ENCODE data around the gene DYRK2.

Gene DYRK2

GRCh38 chr12:67701121-67701520, 52.6 kb downstream of the DYRK2 start:
- no peak overlapping the region for H2AFZ ChIP-seq (ENCODE audit: low read length, unreplicated experiment)
- H3K27me3 ChIP-seq (ENCODE audit: insufficient read depth, low read length), result no peaks in the 10 kb centered on the region
- H3K27ac ChIP-seq (ENCODE audit: low read depth, low read length), result no peak overlapping the region
- H3K79me2 ChIP-seq (ENCODE audit: control insufficient read depth, insufficient read depth, low read length, unreplicated experiment), result no peaks in the 10 kb centered on the region
- H3K4me3 ChIP-seq (ENCODE audit: low read depth, low read length), result no peak overlapping the region
- peaks cover 33% of the 10 kb centered on the region for H3K4me1 ChIP-seq (ENCODE audit: control insufficient read depth, insufficient read depth, low read length, unreplicated experiment)
- H3K36me3 ChIP-seq (ENCODE audit: insufficient read depth, low read length), result no peaks in the 10 kb centered on the region

GRCh38 chr12:67702136-67702535, 53.6 kb downstream of the DYRK2 start:
- H3K27ac ChIP-seq (ENCODE audit: low read depth, low read length), result no peak overlapping the region
- no peaks in the 10 kb centered on the region for H3K36me3 ChIP-seq (ENCODE audit: insufficient read depth, low read length)
- H3K27me3 ChIP-seq (ENCODE audit: insufficient read depth, low read length), result no peaks in the 10 kb centered on the region
- H3K4me3 ChIP-seq (ENCODE audit: low read depth, low read length), result no peak overlapping the region
- H3K79me2 ChIP-seq (ENCODE audit: control insufficient read depth, insufficient read depth, low read length, unreplicated experiment), result no peaks in the 10 kb centered on the region
- no peak overlapping the region for H2AFZ ChIP-seq (ENCODE audit: low read length, unreplicated experiment)
- H3K4me1 ChIP-seq (ENCODE audit: control insufficient read depth, insufficient read depth, low read length, unreplicated experiment), result peaks cover 36% of the 10 kb centered on the region

- Histone ChIP-seq H3K4me1 (ENCODE audit: control insufficient read depth, insufficient read depth, low read length, unreplicated experiment) (peaks cover 39% of the 10 kb centered on the region), H3K4me3 (ENCODE audit: low read depth, low read length) (no peak overlapping the region), H3K79me2 (ENCODE audit: control insufficient read depth, insufficient read depth, low read length, unreplicated experiment) (no peaks in the 10 kb centered on the region), H3K36me3 (ENCODE audit: insufficient read depth, low read length) (no peaks in the 10 kb centered on the region), H3K27me3 (ENCODE audit: insufficient read depth, low read length) (no peaks in the 10 kb centered on the region), H3K27ac (ENCODE audit: low read depth, low read length) (no peak overlapping the region), H2AFZ (ENCODE audit: low read length, unreplicated experiment) (no peak overlapping the region)
These were observed 55.5 kb downstream of the DYRK2 start for GRCh38 chr12:67704071-67704470.

GRCh38 chr12:67705394-67706370, 57.1 kb downstream of the DYRK2 start:
- peaks cover 39% of the 10 kb centered on the region for H3K4me1 ChIP-seq (ENCODE audit: control insufficient read depth, insufficient read depth, low read length, unreplicated experiment)
- no peak overlapping the region for H2AFZ ChIP-seq (ENCODE audit: low read length, unreplicated experiment)
- peak overlapping the region; percentile 35 for H3K27ac ChIP-seq (ENCODE audit: low read depth, low read length)
- no peaks in the 10 kb centered on the region for H3K27me3 ChIP-seq (ENCODE audit: insufficient read depth, low read length)
- H3K4me3 ChIP-seq (ENCODE audit: low read depth, low read length), result peak overlapping the region; percentile 10; the same call in 1 of the 2 replicates
- no peaks in the 10 kb centered on the region for H3K36me3 ChIP-seq (ENCODE audit: insufficient read depth, low read length)
- no peaks in the 10 kb centered on the region for H3K79me2 ChIP-seq (ENCODE audit: control insufficient read depth, insufficient read depth, low read length, unreplicated experiment)

- H3K27ac ChIP-seq (ENCODE audit: low read depth, low read length), result no peak overlapping the region
- no peak overlapping the region for H2AFZ ChIP-seq (ENCODE audit: low read length, unreplicated experiment)
- H3K4me1 ChIP-seq (ENCODE audit: control insufficient read depth, insufficient read depth, low read length, unreplicated experiment), result peaks cover 32% of the 10 kb centered on the region
- H3K4me3 ChIP-seq (ENCODE audit: low read depth, low read length), result no peak overlapping the region
- no peaks in the 10 kb centered on the region for H3K27me3 ChIP-seq (ENCODE audit: insufficient read depth, low read length)
- H3K79me2 ChIP-seq (ENCODE audit: control insufficient read depth, insufficient read depth, low read length, unreplicated experiment), result no peaks in the 10 kb centered on the region
- no peaks in the 10 kb centered on the region for H3K36me3 ChIP-seq (ENCODE audit: insufficient read depth, low read length)
These were observed 60.9 kb downstream of the DYRK2 start for GRCh38 chr12:67709367-67709954.

GRCh38 chr12:67710582-67710981, 62.0 kb downstream of the DYRK2 start:
- Histone ChIP-seq H3K36me3 (ENCODE audit: insufficient read depth, low read length) (no peaks in the 10 kb centered on the region), H3K27ac (ENCODE audit: low read depth, low read length) (no peak overlapping the region), H3K79me2 (ENCODE audit: control insufficient read depth, insufficient read depth, low read length, unreplicated experiment) (no peaks in the 10 kb centered on the region), H3K4me1 (ENCODE audit: control insufficient read depth, insufficient read depth, low read length, unreplicated experiment) (peaks cover 21% of the 10 kb centered on the region), H3K4me3 (ENCODE audit: low read depth, low read length) (no peak overlapping the region), H2AFZ (ENCODE audit: low read length, unreplicated experiment) (no peak overlapping the region), H3K27me3 (ENCODE audit: insufficient read depth, low read length) (no peaks in the 10 kb centered on the region)

GRCh38 chr12:67712011-67712410, 63.5 kb downstream of the DYRK2 start:
- Histone ChIP-seq H3K4me3 (ENCODE audit: low read depth, low read length) (no peak overlapping the region), H2AFZ (ENCODE audit: low read length, unreplicated experiment) (no peak overlapping the region), H3K27ac (ENCODE audit: low read depth, low read length) (no peak overlapping the region), H3K4me1 (ENCODE audit: control insufficient read depth, insufficient read depth, low read length, unreplicated experiment) (peaks cover 18% of the 10 kb centered on the region), H3K79me2 (ENCODE audit: control insufficient read depth, insufficient read depth, low read length, unreplicated experiment) (no peaks in the 10 kb centered on the region), H3K27me3 (ENCODE audit: insufficient read depth, low read length) (no peaks in the 10 kb centered on the region), H3K36me3 (ENCODE audit: insufficient read depth, low read length) (no peaks in the 10 kb centered on the region)

GRCh38 chr12:67714648-67715047, 66.1 kb downstream of the DYRK2 start:
- no peak overlapping the region for H3K27ac ChIP-seq (ENCODE audit: low read depth, low read length)
- H2AFZ ChIP-seq (ENCODE audit: low read length, unreplicated experiment), result no peak overlapping the region
- no peaks in the 10 kb centered on the region for H3K79me2 ChIP-seq (ENCODE audit: control insufficient read depth, insufficient read depth, low read length, unreplicated experiment)
- no peaks in the 10 kb centered on the region for H3K36me3 ChIP-seq (ENCODE audit: insufficient read depth, low read length)
- H3K27me3 ChIP-seq (ENCODE audit: insufficient read depth, low read length), result no peaks in the 10 kb centered on the region
- H3K4me1 ChIP-seq (ENCODE audit: control insufficient read depth, insufficient read depth, low read length, unreplicated experiment), result peaks cover 15% of the 10 kb centered on the region
- H3K4me3 ChIP-seq (ENCODE audit: low read depth, low read length), result no peak overlapping the region
